ENCODE results near the gene ATP2A2. TPM values are rescaled to one million over a fixed set of nuclear protein-coding genes. Genes with fewer than 3 reads are reported as not detected.

ATP2A2 gene
- total RNA-seq, 1 donor from 2014 or later: 185 TPM

- Histone ChIP-seq H3K9me3 (no peaks in the 10 kb centered on the region), H3K4me1 (peaks cover 0 to 16% of the 10 kb centered on the region in 2 donors), H3K27me3 (no peaks in the 10 kb centered on the region), H3K4me3 (no peak overlapping the region), H3K36me3 (peaks cover 72 to 80% of the 10 kb centered on the region in 2 donors), H3K27ac (no peak overlapping the region)
- intact Hi-C loops (cut with DNase I): no loop called here
- TF ChIP-seq, protein P1, sequence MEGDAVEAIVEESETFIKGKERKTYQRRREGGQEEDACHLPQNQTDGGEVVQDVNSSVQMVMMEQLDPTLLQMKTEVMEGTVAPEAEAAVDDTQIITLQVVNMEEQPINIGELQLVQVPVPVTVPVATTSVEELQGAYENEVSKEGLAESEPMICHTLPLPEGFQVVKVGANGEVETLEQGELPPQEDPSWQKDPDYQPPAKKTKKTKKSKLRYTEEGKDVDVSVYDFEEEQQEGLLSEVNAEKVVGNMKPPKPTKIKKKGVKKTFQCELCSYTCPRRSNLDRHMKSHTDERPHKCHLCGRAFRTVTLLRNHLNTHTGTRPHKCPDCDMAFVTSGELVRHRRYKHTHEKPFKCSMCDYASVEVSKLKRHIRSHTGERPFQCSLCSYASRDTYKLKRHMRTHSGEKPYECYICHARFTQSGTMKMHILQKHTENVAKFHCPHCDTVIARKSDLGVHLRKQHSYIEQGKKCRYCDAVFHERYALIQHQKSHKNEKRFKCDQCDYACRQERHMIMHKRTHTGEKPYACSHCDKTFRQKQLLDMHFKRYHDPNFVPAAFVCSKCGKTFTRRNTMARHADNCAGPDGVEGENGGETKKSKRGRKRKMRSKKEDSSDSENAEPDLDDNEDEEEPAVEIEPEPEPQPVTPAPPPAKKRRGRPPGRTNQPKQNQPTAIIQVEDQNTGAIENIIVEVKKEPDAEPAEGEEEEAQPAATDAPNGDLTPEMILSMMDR (IDR thresholded peaks at IDR 0.05): no peak
- DNase-seq (ENCODE audit: low spot score in 2 of 2): no peak
These were observed 49.5 kb downstream of the ATP2A2 start for GRCh38 chr12:110330544-110330943.

GRCh38 chr12:110333201-110333600 lies 52.2 kb downstream of the ATP2A2 start:
- TF ChIP-seq, protein P1 (IDR thresholded peaks at IDR 0.05): no peak
- intact Hi-C loops (cut with DNase I): no loop called here

GRCh38 chr12:110335481-110336045 lies 54.5 kb downstream of the ATP2A2 start:
- no peak overlapping the region for H3K4me3 ChIP-seq
- DNase-seq (ENCODE audit: low spot score in 2 of 2): peak in 1 of 2 donors; percentile 27
- intact Hi-C loops (cut with DNase I): no loop called here
- TF ChIP-seq, protein P1 (IDR thresholded peaks at IDR 0.05): no peak
- H3K36me3 ChIP-seq: peaks cover 82 to 84% of the 10 kb centered on the region in 2 donors
- H3K27me3 ChIP-seq: no peaks in the 10 kb centered on the region
- H3K9me3 ChIP-seq: no peaks in the 10 kb centered on the region
- peak overlapping the region in 1 of 2 donors; percentile 4 for H3K27ac ChIP-seq
- peaks cover 0 to 12% of the 10 kb centered on the region in 2 donors for H3K4me1 ChIP-seq

More at GRCh38 chr12:110333201-110333600, 52.2 kb downstream of the ATP2A2 start:
- Histone ChIP-seq H3K4me3 (no peak overlapping the region), H3K9me3 (no peaks in the 10 kb centered on the region), H3K27me3 (no peaks in the 10 kb centered on the region), H3K4me1 (peaks cover 0 to 16% of the 10 kb centered on the region in 2 donors), H3K36me3 (peaks cover 72 to 79% of the 10 kb centered on the region in 2 donors), H3K27ac (no peak overlapping the region)
- no peak for DNase-seq (ENCODE audit: low spot score in 2 of 2)

- no peak overlapping the region for H3K4me3 ChIP-seq
- no peak overlapping the region for H3K27ac ChIP-seq
- H3K9me3 ChIP-seq: no peaks in the 10 kb centered on the region
- peaks cover 92 to 100% of the 10 kb centered on the region in 2 donors for H3K36me3 ChIP-seq
- H3K27me3 ChIP-seq: no peaks in the 10 kb centered on the region
- H3K4me1 ChIP-seq: no peaks in the 10 kb centered on the region
- peak in 1 of 2 donors; percentile 31 for DNase-seq (ENCODE audit: low spot score in 2 of 2)
- intact Hi-C loops (cut with DNase I): no loop called here
- TF ChIP-seq, protein P1 (IDR thresholded peaks at IDR 0.05): no peak
These were observed 57.1 kb downstream of the ATP2A2 start for GRCh38 chr12:110337912-110338710.

DNA sequence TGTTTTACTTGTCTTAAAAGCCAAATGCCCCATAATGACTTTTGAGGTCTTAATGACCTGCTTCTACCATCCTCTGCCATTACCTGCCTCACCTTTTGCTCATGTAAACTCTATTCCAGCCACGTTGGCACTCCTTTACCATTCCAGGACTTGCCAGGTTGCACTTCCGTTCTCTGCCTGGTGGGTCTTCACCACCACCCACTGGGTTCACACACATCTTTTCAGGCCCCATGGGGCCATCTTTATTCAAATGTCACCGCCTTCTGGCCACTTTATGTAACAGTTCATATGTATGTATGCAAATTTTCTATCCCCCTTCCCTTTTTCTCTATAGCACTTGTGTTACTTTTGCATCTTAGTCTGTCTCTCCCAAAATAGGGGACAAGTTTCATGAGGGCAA lies 57.7 kb downstream of the ATP2A2 start:
- TF ChIP-seq, protein P1 (IDR thresholded peaks at IDR 0.05): peak in 1 of 3 experiments; percentile 14
- Histone ChIP-seq H3K27me3 (no peaks in the 10 kb centered on the region), H3K4me3 (no peak overlapping the region), H3K36me3 (peaks cover 93 to 100% of the 10 kb centered on the region in 2 donors), H3K27ac (no peak overlapping the region), H3K4me1 (no peaks in the 10 kb centered on the region), H3K9me3 (no peaks in the 10 kb centered on the region)
- intact Hi-C loops (cut with DNase I): no loop called here
- peak in 1 of 2 donors; percentile 37 for DNase-seq (ENCODE audit: low spot score in 2 of 2)

Data from ascending aorta (tissue), 2 donors.